GM19463 (cell line): ENCODE measurements around the gene DPEP2NB.
"Not testable (repeated sequence)": the region's sequence is repeated elsewhere in the genome, so short reads cannot be mapped to it uniquely, and the experiment has no call there.

Experiments
- ATAC-seq: cut with Tn5 transposase; IDR thresholded peaks from one replicate; pipeline ENCODE4 v1.9.1; 2021; ENCODE audit warnings: mild to moderate bottlenecking, moderate library complexity; ENCODE audit not compliant: unreplicated experiment

The DPEP2NB gene

DNA sequence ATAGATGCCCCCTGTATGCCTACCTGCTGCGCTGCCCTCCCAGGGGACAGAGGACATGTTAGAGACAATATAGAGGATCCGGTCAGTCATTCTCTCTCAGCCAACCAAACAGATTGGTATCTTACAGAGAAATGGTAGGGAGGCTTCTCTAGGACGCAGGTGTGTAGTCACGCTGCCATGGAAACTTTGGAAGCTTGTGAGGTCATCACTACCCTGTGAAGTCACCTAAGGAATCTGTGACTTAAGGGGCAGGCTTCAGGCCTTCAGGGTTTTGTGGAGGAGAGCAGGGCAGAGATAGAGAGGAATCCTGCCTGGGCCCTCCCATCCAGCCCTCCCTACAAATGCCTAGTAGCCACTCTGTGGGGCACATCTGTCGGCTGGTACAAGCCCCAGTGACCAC is at the start of gene DPEP2NB:
DPEP2NB (minus strand) TSS at position 231 of the 400 bp plus-strand sequence; CDS start at position 90, 141 bp downstream.
- ATAC-seq: no peak

- no peak for ATAC-seq
Measured at GRCh38 chr16:68064791-68065365, 49.2 kb upstream of the DPEP2NB start.

DNA sequence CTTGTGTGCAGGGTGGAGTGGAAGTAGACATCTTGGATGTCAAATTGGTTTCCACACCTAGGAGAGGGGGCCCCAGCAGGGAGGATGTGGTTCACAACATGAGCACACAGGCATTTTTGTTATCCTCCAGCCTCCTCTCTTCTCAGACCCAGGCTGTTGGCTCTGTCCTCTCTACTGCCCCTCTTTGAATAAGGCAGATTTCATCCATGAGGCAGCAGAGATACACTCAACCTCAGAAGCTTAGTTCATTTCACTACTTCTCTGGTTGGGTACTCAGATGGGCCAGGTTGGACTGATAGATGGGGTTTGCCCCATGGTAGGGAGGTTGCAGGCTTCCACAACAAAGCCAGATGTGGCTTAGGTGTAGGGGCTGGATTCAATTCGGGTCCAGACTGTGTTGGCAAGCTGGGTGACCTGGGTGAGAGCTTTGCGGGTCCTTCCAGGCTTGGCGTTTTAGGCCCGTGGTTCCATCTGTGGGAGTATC is 47.2 kb upstream of the DPEP2NB start:
- no peak for ATAC-seq

DNA sequence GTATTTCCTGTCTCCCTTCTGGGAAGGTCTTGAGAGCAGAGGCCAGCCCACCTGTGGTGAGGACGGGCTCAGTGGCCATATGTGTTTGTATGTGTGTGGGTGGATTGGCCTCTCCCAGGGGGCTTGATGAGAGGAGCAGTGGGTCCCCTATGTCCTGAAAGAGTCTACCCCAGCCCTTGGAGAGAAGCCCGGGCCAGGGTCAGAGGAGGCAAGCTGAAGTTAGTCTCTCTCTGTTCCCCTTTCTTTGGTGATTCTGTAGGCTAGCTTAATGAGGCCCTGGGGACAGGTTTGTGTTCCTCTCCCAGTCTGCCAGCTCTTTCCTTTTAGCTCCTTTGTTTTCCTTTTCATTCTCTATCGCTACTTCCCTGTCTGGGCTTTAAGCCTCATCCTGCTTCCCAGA is 45.7 kb upstream of the DPEP2NB start:
- no peak for ATAC-seq

DNA sequence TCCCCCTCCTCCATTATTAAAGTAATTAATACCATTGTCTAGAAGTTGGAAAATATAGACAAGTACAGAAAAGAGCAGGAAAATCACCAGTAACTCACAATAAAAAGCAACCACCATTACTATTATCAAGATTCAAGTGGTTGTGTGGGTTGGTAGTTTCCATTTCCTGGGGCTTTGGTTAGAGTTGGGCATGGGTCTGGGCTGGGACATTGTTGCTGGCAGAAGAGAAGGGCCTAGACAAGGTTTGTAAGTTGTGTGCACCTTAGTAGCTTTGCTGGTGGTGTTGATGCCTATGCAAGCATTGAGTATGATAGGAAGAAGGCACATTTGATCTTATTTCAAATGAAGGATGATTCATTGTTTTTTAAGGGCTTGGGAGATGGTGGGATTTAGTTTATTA is 44.1 kb upstream of the DPEP2NB start:
- ATAC-seq: no peak

DNA sequence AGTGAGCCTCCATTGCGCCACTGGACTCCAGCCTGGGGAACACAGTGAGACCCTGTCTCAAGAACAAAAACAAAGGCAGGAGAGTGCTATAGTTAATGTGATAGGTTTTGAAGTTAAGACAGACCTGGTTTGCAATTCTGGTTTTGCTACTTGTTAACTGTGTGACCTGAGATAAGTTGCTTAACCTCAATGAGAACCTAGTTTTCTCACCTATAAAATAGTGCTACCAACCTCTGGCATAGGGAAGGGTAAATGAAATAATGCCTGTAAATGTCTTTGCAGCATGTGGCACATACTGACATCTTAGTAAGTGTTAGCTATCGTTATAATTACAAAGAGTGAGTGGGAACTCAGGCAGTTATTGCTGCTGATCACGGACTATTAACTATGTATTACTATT is 39.7 kb upstream of the DPEP2NB start:
- no peak for ATAC-seq

- no peak for ATAC-seq
Measured at GRCh38 chr16:68049449-68049848, 33.7 kb upstream of the DPEP2NB start.

DNA sequence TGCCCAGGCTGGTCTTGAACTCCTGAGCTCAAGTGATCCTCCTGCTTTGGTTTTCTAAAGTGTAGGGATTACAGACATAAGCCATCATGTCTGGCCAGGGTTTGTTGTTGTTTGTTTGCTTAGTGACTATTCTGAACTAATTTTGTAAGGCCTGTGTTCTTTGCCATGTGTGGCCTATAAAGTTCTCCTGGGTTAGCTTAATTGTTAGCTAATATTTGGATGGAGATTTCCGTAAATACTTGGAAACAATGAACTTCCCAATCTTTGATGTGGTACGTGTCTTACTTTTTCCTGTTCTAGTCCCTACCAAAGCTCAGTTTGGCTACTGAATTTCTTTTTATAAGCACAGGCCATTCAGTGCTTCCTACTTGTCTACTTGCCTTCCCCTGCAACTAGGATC is 32.3 kb upstream of the DPEP2NB start:
- ATAC-seq: no peak

DNA sequence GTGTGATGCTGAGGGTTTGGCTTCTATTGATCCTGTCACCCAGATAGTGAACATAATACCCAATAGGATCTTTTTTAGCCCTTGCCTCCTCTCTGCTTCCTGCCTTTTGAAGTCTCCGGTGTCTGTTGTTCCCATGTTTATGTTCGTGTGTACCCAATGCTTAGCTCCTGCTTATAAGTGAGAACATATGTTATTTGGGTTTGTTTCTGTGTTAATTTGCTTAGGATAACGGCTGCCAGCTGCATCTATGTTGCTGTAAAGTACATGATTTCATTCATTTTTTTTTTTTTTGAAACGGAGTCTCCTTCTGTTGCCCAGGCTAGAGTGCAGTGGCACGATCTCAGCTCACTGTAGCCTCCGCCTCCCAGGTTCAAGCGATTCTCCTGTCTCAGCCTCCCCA is 30.4 kb upstream of the DPEP2NB start:
- no peak for ATAC-seq

DNA sequence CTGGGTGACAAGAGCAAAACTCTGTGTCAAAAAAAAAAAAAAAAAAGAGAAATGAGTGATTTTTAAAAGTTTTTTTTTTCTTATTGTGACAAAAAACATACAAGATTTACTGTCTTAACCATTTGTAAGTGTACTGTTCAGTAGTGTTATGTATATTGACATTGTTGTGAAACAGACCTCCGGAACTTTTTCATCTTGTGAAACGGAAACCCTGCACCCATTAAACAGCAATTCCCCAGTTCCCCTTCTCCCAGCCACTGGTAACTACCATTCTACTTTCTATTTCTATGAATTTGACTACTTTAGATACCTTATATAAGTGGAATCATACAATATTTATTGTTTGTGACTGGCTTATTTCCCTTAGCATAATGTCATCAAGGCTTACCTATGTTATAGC is 26.1 kb upstream of the DPEP2NB start:
- ATAC-seq: no peak

DNA sequence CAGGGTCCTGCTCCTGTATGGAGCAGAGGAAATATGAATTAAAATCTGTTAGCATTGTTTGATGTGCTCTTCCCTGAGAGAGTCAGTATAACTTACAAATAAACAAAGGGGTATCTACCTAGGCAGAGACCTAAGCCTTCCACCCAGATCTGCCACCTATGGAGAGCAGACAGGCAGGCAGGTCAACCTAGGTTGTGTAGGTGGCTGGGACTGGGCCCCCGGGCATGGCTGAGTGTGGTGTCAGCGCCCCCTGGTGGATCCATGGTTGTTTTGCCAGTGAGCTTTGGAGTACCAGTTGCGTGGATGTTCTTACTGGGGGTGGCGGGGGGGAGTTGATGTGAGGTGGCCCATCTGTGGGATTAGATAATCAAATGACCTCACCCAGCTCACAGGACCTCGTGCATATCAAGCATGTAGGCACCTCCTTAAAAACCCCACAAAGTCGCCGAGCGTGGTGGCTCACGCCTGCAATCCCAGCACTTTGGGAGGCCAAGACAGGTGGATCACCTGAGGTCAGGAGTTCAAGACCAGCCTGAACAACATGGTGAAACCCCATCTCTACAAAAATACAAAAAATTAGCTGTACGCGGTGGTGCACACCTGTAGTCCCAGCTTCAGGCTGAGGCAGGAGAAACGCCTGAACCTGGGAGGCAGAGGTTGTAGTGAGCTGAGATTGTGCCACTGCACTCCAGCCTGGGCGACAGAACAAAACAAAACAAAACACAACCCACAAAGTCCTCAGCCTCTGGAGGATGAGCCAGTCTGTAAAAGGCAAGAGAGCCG is 25.0 kb upstream of the DPEP2NB start:
- ATAC-seq: no peak

- no peak for ATAC-seq
Measured at GRCh38 chr16:68037841-68038597, 22.3 kb upstream of the DPEP2NB start.

DNA sequence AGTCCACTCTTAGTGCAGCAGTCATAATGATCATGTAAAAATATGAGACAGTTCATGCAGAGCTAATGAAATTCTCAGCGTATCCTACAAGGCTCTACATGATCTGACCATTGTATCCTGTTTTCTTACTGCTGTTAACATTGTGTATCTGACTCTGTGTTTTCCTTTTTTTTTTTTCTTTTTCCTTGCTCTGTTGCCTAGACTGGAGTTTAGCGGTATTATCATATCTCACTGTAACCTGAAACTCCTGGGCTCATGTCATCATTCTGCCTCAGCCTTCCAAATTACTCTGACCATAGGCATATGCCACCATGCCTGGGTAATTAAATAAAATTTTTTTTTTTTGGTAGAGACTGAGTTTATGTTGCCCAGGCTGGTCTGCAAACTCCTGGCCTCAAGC is 19.5 kb upstream of the DPEP2NB start:
- no peak for ATAC-seq

DNA sequence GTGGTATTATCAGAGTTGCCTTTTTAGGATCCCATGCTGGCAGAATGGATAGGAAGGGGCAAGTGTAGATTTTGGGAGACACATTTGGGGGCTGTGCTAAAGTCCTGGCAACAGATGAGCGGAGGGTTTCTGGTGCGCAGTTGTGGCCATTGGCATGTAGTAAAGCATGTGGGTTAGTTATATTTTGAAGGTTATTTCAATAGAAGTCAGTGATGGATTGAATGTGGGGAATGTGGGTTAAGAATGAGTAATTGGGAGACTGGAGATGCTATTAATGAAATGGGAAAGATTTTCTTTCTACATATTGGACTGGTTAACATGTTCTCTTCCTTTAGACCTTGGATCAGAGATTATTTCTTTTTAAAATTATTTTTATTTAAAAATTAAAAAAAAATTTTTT is 17.4 kb upstream of the DPEP2NB start:
- no peak for ATAC-seq

DNA sequence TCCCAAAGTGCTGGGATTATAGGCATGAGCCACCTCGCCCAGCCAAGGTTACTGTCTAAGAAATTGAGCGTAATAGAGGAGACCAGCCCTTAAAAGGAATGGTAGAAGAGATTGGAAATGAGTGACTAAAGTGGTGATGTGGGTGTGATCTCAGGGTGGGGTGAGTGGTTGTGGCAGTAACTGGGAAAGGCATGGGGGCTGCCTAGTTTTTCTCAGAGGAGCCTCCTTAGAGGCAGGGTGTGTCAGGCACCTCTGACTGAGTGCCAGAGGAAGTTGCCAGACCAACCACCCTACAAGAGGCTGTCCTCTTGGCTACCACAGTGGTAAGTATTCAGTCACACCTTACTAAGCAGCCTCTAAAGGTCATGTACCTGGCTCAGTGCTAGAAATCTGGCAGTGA is 16.2 kb upstream of the DPEP2NB start:
- ATAC-seq: no peak

- ATAC-seq: not testable (repeated sequence)
Measured at GRCh38 chr16:68030108-68030507, 14.4 kb upstream of the DPEP2NB start.

DNA sequence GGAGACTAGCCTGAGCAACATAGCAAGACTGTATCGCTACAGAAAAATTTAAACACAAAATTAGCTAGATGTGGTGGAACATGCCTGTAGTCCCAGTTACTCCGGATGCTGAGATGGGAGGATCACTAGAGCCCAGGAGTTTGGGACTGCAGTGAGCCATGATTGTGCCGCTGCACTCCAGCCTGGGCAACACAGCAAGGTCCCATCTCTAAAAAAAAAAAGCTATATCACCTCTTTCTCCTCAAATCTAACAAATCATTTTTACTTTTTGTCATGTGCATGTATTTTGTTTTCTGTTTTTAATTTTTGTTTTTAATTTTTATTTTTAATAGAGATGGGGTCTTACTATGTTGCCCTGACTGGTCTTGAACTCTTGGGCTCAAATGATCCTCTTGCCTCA is 13.3 kb upstream of the DPEP2NB start:
- no peak for ATAC-seq

- peak; percentile 81 for ATAC-seq
Measured at GRCh38 chr16:68022728-68023537, 7.2 kb upstream of the DPEP2NB start, which contains the start of the genes DDX28 and DUS2. Gene DDX28, minus strand, starts transcription at chr16:68023232. Its CDS starts 30 bp downstream, at chr16:68023202. Gene DUS2, plus strand, starts transcription at chr16:68023284. Its CDS starts 14,740 bp downstream, at chr16:68038024.

DNA sequence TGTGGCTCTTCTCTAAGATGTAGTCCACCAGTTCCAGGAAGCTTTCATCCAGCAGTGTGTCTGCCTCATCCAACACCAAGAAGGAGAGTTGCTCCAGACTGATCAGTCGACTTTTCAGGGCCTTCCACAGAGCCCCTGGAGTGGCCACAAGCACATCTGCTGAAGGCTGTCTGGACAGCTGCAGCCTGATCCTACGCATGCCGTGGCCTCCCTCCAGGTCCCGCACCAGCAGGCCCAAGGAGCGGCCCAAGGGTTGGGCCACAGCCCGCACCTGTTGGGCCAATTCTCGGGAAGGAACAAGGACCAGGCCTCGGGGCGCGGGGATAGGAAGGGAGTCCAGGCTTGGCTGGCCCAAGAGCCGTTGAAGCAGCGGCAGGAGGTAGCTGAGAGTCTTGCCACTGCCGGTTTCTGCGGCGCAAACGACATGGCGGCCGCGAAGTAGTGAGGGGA is 6.6 kb upstream of the DPEP2NB start:
- ATAC-seq: no peak

GRCh38 chr16:68021490-68021889 is 5.8 kb upstream of the DPEP2NB start:
- no peak for ATAC-seq
